Amygdala (tissue), 56 donors: ENCODE measurements around the gene GPX8.
A peak's percentile ranks its signal among the peaks of the same experiment; 100 is the strongest.

ENCODE experiments used
- DNase-seq, 56 donors: peaks; one replicate each; lab custom pipeline; 2025; lab: John Stamatoyannopoulos, UW

The GPX8 gene

DNA sequence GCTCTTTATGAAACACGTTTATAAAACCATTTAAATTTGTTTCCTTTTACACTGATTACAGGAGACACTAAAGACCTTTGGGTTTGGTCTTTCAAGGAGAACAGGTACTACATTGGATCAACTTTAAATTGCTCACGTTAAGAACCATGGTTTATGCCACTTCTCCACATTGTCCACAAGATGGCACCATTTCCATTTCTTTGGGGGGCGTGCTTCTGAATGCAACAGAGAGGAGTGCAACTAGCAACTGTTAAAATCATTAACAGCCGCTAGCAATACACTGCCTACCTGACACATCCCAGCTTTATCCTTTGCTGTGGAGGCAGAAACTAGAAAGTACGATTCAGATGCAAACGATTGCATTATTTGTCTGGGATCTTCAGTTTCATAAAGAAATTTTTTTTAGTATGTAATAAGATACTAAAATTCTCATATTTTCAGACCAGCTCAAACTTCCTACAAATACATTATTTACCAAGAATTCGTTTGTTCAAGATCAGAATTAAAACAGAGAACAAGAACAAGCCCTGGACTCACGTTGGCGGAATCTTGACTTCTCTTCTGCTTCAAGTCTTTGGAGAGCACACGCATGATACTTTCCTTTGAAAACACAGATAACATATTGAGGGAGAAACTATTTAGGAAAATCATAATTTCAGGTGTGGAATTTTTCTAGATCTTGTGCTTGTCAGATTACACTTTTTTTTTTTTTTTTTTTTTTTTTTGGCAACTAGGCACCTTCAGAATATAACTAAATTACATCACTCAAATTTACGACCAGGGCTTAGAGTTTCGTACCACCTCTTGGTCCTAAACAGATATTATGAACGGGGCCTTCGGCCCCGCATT lies 12.3 kb downstream of the GPX8 start:
- peak in 27 of 56 donors; percentile 1 to 57 (median 11) for DNase-seq

DNA sequence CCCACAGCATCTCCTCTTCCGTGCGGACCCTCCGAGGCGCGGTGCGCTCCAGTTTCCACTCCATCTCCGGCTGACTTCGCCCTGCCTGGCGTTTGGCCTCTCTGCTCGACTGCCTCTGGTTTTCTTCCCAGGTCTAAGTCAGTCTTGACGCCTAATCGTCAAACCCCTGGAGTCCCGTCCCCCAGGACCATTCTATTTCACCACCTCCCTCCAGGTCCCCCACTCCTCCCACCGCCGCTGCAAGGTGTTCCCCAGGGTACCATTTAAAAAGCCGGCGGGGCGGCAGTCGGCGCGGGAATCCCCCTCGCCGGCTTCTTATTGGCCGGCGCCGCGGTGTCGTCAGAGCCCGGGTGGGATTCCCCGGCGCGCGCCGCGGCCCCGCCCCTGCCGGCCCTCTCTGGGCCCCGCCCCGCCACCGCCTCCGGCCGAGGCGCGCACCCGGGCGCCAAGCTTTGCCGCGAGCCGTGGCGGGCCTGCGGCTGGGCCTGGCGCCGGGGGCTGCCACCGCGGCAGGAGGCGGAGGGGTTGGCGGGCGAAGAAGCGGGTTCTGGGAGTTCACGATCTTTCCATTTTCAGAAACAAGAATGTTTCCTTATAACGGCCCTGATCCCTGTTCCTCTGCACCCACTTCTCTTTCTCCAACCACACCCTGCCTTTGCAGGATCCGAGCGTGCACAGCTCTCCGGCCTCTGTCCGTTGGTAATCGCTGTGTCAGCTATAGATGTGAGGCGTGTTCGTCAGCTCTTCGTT lies 13.1 kb downstream of the GPX8 start, which contains the start of gene CDC20B:
TSS of gene CDC20B (minus strand) at position 241 of the 750 bp plus-strand sequence. CDS start at position 64, 177 bp downstream.
- DNase-seq: peak in 19 of 56 donors; percentile 2 to 54 (median 17)

DNA sequence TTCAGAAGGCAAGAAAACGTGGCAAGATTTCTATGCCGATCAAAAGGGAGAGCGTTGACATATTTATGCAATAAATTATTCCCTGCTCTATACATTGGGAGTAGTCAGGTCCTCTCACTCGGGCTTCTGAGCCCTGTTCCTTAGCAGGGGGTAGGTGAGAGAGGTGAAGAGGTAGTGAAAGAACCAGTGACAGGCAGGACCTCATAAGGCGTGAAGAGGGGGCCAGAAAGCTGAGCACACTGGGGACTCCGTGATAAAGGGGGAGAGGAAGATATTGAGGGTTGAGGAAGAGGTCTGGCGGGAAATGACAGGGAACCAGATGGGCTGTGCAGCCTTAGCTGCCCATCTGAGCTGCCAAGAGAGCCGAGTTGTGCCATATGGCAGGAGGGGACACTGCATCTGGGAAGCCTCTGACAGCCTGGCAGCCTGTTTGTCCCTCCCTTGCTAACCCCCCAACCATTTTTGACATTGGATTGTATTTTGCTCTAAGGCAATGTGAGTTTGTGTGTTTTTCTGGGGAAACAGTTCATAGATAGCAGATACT lies 13.8 kb downstream of the GPX8 start:
- no peak for DNase-seq

DNA sequence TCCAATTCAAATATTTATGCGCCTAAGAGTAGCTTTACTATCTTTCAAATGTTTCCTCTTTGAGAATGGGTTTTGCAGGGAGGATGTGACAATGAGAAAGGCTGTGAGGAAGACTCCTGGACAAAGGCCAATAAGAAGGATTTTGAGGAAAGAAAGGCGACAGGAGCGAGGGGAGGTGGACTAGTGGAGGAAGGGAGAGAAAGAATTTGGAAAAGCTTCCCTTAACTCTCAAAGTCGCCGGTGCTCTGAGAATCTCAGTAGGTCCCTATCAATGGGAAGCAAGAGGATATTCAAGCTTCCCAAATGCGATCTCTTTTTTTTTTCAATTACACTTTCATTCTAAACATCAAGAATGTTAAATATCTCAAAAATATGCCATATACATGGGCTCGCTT lies 15.8 kb downstream of the GPX8 start:
- no peak for DNase-seq

DNA sequence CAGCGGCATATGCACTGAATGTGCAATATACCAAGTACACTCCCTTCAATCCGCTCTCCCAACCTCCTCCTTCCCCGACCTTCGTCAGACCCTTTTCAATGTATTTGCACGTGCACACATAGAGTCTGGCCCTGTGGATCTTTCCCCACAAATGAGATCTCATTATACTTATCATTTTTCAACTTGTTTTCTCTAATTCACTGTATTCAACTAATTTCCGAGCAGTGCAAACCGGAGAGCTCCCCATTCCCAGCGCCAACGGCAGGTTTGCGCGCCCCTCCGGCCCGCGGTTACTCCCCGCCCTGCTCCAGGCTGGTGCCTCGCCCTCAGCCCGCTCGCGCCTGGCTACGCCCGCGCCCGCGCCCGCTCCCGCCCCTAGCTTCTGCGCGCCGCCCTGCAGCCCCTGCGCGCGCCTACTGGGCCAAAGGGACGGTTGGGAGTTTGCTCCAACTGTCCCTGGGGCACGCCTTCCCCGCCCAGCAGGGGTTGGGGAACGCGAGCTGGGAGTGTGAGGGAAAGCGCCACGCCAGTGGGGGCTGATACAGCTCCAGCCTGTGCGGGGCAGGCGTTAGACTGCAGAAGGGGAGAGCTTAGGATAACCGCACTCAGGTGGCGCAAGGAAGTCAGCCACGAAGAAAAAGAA lies 16.3 kb downstream of the GPX8 start:
- peak in 4 of 56 donors; percentile 1 to 24 (median 4) for DNase-seq

DNA sequence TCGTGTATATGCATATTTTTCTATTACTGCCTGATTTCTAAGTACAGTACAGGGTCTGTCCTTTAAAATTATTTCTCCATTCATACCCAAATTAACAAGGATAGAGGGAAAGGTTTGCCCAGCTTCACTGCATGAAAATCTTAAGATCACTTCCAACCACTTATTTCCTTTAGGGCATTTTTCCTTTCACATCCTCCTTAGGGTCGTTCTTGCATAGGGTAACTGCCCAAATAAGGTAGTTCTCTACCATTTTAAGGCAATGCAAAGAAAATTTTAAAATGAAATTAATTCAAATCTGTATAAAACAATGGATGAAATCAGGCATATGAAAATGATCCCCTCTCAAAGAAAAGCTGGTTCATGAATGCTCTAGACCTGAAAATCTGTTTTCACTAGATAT lies 17.1 kb downstream of the GPX8 start:
- DNase-seq: no peak

DNA sequence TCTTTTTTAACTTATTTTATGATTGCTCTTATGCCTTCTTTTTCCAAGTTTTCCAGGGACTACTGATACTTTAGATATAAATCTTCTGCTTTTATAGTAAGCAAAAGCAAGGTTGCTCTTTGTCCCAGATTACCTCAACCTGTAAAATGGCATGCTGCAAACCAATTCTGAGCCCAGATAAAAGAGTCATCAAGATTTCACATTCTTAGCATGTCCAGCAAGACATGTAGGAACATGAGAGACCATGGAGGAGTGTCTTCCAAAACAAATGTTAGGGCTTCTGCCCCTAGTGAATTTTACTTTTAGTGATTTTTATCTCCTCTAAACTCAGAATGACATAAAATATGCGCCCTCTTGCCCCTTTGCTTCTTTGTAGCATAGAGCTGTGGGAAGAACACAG lies 20.0 kb downstream of the GPX8 start:
- no peak for DNase-seq

DNA sequence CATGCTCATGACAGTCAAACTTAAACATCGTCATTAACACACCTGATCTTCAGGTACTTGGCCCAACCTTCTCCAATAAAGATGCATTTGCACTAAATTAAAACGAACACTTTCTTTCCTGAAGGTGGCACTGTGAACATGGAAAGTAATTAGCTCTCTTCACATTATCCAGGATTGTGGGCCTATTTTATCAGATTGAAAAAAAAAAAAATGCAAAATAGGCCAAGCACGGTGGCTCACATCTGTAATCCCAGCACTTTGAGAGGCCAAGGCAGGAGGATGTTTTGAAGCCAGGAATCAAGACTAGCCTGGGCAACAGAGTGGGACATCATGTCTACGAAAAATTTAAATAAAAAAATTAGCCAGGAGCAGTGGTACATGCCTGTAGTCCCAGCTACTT lies 27.4 kb downstream of the GPX8 start:
- no peak for DNase-seq

DNA sequence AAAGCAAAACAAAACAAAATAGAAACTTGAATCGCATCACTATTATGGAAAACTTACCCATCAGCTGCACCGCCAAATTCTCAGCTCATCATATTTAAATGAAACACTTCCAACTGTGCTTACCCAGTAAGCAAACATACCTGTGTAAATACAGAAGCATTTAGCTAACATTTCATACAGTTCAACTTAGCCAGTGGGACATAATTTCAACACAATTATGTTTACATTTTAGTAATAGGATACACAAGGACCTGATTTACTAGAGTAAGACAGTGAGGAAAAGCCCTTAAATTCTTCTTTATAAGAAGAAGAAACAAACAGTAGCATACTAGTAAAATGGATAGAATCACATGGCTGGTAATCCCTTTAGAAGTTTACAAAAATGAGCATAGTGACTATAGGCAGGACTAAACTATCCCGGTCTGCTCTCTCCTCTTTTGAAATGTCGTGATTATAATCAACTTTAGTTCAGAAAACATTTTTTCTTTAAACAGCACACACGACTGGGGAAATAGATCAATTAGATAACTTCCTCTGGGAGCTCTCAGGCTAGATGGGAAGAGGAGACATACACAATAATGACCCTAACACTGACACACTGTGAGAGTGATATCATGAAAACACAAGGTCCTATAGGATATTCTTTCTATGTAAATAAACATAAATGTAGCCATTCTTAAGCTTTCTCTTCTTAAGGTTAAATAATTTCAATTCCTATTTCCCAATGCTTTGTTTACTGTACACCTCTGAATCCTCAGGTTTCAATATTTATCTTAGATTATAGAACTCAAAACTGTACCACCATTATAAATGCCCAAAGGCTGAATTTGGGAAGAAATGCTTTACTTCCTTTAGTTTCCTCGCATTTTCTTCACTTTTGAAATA lies 28.9 kb downstream of the GPX8 start:
- no peak for DNase-seq

DNA sequence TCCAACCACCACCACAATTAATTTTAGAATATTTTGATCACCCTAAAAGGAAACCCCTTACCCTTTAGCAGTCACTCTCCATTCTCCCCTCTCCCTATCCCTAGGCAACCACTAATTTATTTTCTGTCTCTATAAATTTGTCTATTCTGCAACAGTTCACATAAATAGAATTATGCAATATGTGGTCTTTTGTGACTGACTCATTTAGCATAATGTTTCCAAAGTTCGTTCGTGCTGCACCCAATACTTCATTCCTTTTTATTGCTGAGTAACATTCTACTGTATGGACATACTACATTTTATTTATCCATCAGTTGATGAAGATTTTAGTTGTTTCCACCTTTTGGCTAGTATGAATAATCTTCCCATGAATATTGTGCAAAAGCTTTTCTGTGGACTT lies 31.2 kb downstream of the GPX8 start:
- no peak for DNase-seq

DNA sequence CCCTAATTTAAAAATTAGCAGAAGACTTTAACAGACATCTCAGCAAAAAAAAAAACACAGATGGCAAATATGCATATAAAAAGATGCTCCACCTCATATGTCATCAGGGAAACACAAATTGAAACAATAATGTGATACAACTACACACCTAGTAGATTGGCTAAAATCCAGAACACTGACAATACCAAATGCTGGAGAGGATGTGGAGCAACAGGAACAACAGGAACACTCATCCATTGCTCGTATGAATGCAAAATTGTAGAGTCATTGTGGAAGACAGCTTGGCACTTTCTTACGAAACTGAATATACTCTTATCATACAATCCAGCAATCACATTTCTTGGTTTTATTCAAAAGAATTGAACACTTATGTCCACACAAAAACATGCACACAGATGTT lies 45.0 kb downstream of the GPX8 start:
- no peak for DNase-seq

DNA sequence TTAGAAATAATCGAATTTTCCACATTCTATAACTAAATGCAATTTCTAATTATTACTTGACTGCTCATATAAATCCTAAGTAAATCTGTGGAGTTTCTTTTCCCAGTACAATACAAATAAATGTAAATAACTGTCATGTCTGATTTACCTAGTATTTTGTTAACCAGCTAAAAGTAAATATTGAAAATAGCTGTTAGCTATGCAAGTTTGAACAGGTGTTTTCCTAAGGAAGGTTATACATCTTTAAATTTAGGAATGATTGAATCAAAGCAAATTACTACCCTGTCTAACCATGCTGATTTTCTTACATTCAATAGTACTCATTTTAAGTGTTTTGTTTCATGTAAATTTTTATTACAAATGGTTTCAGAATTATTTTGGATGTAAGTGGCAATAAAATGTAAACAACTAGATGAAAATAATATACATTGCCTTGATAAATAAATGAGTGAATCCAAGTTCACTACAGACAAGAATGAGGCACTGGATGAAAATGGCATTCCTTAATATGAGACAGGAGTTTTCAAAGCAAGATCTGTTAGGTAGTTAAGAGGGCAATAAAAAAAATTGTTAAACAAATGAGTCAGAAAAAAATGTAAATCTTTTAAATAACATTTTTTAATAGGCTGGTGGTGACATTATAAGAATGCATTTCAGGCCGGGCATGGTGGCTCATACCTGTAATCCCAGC lies 51.4 kb downstream of the GPX8 start:
- DNase-seq: no peak
